RWPE2 (cell line): ENCODE results near the gene TJP2.

Experiments
- ATAC-seq: fragments of 200-7000 bp; cut with Tn5 transposase; 3 replicates; pipeline ENCODE4 v1.9.1; 2021; ENCODE audit warnings: low read depth
- DNase-seq: peaks from one replicate; pipeline ENCODE4 v3.0.0-alpha.2; 2020; ENCODE audit warnings: low spot score
- H3K27ac ChIP-seq: fragments of 450-650 bp; 2 replicates; pipeline ENCODE4 v1.5.1; 2017; ENCODE audit warnings: mild to moderate bottlenecking; ENCODE audit not compliant: poor library complexity, severe bottlenecking
- H3K27me3 ChIP-seq: fragments of 250-450 bp; sonication (Bioruptor Pico); 2 replicates; pipeline ENCODE4 v1.5.1; 2021; ENCODE audit warnings: mild to moderate bottlenecking, moderate library complexity; ENCODE audit not compliant: insufficient read depth, poor library complexity, severe bottlenecking
- H3K36me3 ChIP-seq: fragments of 250-450 bp; sonication (Bioruptor Pico); 2 replicates; pipeline ENCODE4 v1.5.1; 2020; ENCODE audit warnings: low read depth, mild to moderate bottlenecking, moderate library complexity
- H3K4me1 ChIP-seq: fragments of 250-450 bp; sonication (Bioruptor Pico); 2 replicates; pipeline ENCODE4 v1.5.1; 2021; ENCODE audit warnings: mild to moderate bottlenecking, moderate library complexity; ENCODE audit not compliant: insufficient read depth, poor library complexity, severe bottlenecking
- H3K4me3 ChIP-seq: fragments of 250-450 bp; sonication (Bioruptor Pico); 2 replicates; pipeline ENCODE4 v1.5.1; 2021; ENCODE audit warnings: mild to moderate bottlenecking, moderate library complexity; ENCODE audit not compliant: severe bottlenecking
- H3K9me3 ChIP-seq: fragments of 250-450 bp; sonication (Bioruptor Pico); 2 replicates; pipeline ENCODE4 v1.5.1; 2021; ENCODE audit warnings: mild to moderate bottlenecking, moderate library complexity; ENCODE audit not compliant: severe bottlenecking
- TF ChIP-seq, protein P1 (sequence below): fragments of 450-650 bp; IDR thresholded peaks from one replicate; pipeline ENCODE4 v1.5.1; 2017; ENCODE audit warnings: mild to moderate bottlenecking, moderate library complexity; ENCODE audit not compliant: poor library complexity, severe bottlenecking

The TJP2 gene

GRCh38 chr9:69191231-69191630 is 17.2 kb downstream of the TJP2 start:
- no peak overlapping the region for H3K4me3 ChIP-seq
- ATAC-seq (no peak), DNase-seq (no peak)
- TF ChIP-seq, protein P1, sequence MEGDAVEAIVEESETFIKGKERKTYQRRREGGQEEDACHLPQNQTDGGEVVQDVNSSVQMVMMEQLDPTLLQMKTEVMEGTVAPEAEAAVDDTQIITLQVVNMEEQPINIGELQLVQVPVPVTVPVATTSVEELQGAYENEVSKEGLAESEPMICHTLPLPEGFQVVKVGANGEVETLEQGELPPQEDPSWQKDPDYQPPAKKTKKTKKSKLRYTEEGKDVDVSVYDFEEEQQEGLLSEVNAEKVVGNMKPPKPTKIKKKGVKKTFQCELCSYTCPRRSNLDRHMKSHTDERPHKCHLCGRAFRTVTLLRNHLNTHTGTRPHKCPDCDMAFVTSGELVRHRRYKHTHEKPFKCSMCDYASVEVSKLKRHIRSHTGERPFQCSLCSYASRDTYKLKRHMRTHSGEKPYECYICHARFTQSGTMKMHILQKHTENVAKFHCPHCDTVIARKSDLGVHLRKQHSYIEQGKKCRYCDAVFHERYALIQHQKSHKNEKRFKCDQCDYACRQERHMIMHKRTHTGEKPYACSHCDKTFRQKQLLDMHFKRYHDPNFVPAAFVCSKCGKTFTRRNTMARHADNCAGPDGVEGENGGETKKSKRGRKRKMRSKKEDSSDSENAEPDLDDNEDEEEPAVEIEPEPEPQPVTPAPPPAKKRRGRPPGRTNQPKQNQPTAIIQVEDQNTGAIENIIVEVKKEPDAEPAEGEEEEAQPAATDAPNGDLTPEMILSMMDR: no peak
- no peaks in the 10 kb centered on the region for H3K27me3 ChIP-seq
- peaks cover 18% of the 10 kb centered on the region for H3K4me1 ChIP-seq
- peaks cover 7% of the 10 kb centered on the region for H3K36me3 ChIP-seq
- H3K9me3 ChIP-seq: no peaks in the 10 kb centered on the region
- peak overlapping the region; percentile 17 for H3K27ac ChIP-seq

- peak overlapping the region; percentile 17 for H3K27ac ChIP-seq
- no peak for ATAC-seq
- DNase-seq: no peak
- peaks cover under 1% of the 10 kb centered on the region; the same call in 1 of the 2 replicates for H3K36me3 ChIP-seq
- H3K27me3 ChIP-seq: no peaks in the 10 kb centered on the region
- TF ChIP-seq, protein P1: no peak
- H3K9me3 ChIP-seq: no peaks in the 10 kb centered on the region
- no peak overlapping the region for H3K4me3 ChIP-seq
- H3K4me1 ChIP-seq: peaks cover 8% of the 10 kb centered on the region
These were observed 18.1 kb downstream of the TJP2 start for GRCh38 chr9:69192214-69192613.

DNA sequence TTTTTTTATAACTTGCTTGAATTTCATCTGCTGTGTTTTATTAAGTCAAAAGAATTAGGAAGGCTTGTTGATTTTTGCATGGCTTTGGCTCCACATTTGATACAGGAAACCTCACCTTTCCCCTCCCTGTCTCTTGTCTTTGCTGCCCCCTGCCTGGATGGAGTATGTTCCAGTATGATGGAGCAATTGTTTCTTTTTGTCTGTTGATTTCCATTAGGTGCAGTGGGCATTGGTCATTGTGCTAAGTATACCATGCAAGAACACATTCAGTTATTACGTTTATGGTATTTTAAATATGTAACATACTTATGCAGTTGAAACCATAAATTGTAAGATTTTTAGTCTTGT is 19.6 kb downstream of the TJP2 start:
- H3K27me3 ChIP-seq: no peaks in the 10 kb centered on the region
- peak; percentile 38; the same call in 1 of the 3 replicates for ATAC-seq
- H3K9me3 ChIP-seq: no peaks in the 10 kb centered on the region
- H3K27ac ChIP-seq: peak overlapping the region; percentile 17
- no peak overlapping the region for H3K4me3 ChIP-seq
- peaks cover 4% of the 10 kb centered on the region for H3K4me1 ChIP-seq
- no peaks in the 10 kb centered on the region for H3K36me3 ChIP-seq
- no peak for DNase-seq
- TF ChIP-seq, protein P1: peak; percentile 47

GRCh38 chr9:69194702-69195418 is 20.8 kb downstream of the TJP2 start:
- Histone ChIP-seq H3K27me3 (no peaks in the 10 kb centered on the region), H3K9me3 (no peaks in the 10 kb centered on the region), H3K4me1 (peaks cover 12% of the 10 kb centered on the region), H3K4me3 (no peak overlapping the region), H3K36me3 (no peaks in the 10 kb centered on the region), H3K27ac (no peak overlapping the region)
- TF ChIP-seq, protein P1: no peak
- DNase-seq (no peak), ATAC-seq (no peak)

DNA sequence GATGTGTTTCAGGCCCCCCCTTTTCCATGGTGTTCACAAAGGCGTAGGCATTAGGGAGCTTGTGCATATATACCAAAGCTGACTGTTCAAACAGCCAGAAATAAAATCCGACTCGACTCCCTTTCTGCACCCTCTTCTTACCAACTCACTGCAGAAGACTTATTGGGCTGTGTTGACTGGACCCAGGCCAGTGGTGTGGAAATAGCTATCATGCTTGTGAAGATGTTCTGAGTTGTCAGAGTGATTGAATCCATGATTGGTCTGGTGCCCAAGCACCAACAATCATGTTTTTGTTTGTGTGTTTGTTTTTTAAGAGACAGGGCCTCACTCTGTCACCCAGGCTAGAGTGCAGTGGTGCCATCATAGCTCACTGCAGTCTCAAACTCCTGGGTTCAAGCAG is 21.6 kb downstream of the TJP2 start:
- no peak overlapping the region for H3K27ac ChIP-seq
- TF ChIP-seq, protein P1: no peak
- peaks cover 19% of the 10 kb centered on the region for H3K4me1 ChIP-seq
- H3K36me3 ChIP-seq: no peaks in the 10 kb centered on the region
- no peaks in the 10 kb centered on the region for H3K27me3 ChIP-seq
- no peak for DNase-seq
- H3K9me3 ChIP-seq: no peaks in the 10 kb centered on the region
- H3K4me3 ChIP-seq: no peak overlapping the region
- no peak for ATAC-seq
